GM12872 (cell line): ENCODE results near the gene EGFL8.

Source experiments
- TF ChIP-seq, protein P1 (sequence below): IDR thresholded peaks from 3 replicates; pipeline ENCODE4 v1.5.1; 2011; ENCODE audit warnings: low read depth, mild to moderate bottlenecking, low read length, moderate library complexity; ENCODE audit not compliant: insufficient read depth

Gene EGFL8

DNA sequence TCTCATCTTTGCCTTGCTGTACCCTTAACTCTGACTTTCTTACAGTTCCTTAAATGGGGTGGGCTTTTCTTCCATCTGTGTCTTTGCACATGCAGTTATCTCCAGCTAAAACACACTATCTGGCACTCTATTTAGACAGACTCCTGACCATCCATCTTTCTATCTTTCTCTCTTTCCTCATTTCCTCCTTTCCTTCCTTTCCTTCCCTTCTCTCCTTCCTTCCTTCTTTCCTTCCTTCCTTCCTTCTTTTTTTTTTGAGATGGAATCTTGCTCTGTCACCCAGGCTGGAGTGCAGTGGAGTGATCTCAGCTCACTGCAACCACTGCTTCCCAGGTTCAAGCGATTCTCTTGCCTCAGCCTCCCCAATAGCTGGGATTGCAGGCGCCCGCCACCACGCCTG is 51.2 kb downstream of the EGFL8 start:
- TF ChIP-seq, protein P1, sequence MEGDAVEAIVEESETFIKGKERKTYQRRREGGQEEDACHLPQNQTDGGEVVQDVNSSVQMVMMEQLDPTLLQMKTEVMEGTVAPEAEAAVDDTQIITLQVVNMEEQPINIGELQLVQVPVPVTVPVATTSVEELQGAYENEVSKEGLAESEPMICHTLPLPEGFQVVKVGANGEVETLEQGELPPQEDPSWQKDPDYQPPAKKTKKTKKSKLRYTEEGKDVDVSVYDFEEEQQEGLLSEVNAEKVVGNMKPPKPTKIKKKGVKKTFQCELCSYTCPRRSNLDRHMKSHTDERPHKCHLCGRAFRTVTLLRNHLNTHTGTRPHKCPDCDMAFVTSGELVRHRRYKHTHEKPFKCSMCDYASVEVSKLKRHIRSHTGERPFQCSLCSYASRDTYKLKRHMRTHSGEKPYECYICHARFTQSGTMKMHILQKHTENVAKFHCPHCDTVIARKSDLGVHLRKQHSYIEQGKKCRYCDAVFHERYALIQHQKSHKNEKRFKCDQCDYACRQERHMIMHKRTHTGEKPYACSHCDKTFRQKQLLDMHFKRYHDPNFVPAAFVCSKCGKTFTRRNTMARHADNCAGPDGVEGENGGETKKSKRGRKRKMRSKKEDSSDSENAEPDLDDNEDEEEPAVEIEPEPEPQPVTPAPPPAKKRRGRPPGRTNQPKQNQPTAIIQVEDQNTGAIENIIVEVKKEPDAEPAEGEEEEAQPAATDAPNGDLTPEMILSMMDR, result no peak

DNA sequence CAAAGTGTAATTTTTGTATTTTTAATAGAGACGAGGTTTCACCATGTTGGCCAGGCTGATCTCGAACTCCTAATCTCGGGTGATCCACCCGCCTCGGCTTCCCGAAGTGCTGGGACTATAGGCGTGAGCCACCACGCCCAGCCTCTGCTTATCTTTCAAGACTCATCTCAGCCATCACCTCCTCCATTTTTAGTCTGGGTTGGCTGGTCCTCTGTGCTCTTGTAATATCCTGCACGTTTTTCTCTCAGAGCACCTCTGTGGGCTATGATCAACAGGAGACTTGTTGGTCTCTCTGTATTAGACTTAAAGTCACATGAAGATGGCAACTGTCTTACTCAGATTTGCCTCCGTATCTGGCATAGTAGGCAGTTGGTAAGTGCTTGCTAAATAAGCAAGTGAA is 51.9 kb downstream of the EGFL8 start:
- TF ChIP-seq, protein P1, result no peak

DNA sequence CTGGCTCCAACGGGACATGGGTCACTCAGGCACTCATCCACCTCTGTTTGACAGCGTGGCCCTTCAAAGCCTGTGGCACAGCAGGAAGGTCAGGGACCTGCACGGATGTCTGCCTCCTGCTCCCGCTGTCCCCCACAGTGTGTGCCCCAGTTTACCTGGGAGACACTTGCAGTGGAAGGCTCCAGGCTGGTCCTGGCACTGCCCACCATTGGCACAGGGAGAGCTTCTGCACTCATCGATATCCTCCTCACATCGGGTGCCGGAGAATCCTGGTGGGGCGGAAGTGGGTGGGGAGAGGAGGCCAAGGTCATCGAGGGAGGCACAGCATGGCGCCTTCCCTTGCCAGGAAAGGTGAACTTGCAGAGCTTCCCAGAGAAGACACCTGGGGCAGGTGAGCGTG is 52.6 kb downstream of the EGFL8 start:
- TF ChIP-seq, protein P1, result no peak
